Endometrial microvascular endothelial cells (primary cell): ENCODE results near the gene SLC22A23. TPM values are rescaled to one million over a fixed set of nuclear protein-coding genes. Genes with fewer than 3 reads are reported as not detected.

ENCODE experiments used
- in situ Hi-C: cut with HindIII; loops from 2 replicates; pipeline ENCODE4 v1.10.0; 2017; ENCODE audit warnings: low sequenced_read_pairs, low pct_unique_long_range_greater_than_20kb; ENCODE audit errors: inconsistent ontology term
- total RNA-seq: library from RNA; depleted of rRNA; stranded (reverse); fragments of >200 nt; gene quantifications from one replicate; pipeline ENCODE4 v1.2.3, GENCODE V29; 2015; ENCODE audit errors: inconsistent ontology term

SLC22A23 gene
- total RNA-seq, 1 donor from 2014 or later = 5.8 TPM

- in situ Hi-C loops = no loop called here
These were observed 7.0 kb downstream of the SLC22A23 start for GRCh38 chr6:3449750-3450305.

GRCh38 chr6:3449321-3449720 is 7.5 kb downstream of the SLC22A23 start:
- in situ Hi-C loops = no loop called here

GRCh38 chr6:3447005-3447404 is 9.8 kb downstream of the SLC22A23 start:
- in situ Hi-C loops = no loop called here

DNA sequence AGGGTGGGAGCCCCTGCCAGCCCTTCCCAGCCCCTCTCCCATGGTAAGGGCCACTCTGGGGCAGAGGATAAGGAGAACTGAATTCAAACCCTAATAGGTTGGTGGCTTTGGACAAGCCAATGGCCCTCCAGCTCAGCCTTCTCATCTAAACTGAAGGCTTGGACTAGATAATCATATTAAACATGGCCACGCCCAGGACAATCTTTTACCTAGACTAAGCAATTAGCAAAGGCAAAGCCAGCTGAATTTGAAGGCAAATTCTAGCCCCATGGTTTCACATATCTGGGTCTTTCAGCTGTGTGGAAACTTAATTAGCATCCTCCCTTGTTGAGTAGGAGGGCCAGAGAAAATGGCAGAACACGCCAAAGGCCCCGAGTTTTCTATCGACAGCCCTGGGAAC is 10.7 kb downstream of the SLC22A23 start:
- in situ Hi-C loops = no loop called here

GRCh38 chr6:3444276-3445088 is 12.4 kb downstream of the SLC22A23 start:
- in situ Hi-C loops = no loop called here

DNA sequence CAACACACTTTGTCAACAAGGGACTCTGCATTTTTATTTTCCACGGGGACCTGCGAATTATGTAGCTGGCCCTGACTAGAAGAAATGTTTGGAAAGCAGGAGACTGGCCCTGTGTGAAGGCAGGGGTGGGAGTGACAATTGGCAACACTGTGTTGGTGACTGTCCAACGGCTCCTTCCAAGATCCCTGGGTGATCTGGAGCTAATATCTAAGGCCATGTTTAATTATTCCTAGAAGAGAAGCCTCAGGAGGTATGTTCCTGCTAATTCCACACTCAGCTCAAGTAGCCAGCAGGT is 13.7 kb downstream of the SLC22A23 start:
- in situ Hi-C loops = no loop called here

- in situ Hi-C loops = no loop called here
These were observed 14.2 kb downstream of the SLC22A23 start for GRCh38 chr6:3442431-3443220.

DNA sequence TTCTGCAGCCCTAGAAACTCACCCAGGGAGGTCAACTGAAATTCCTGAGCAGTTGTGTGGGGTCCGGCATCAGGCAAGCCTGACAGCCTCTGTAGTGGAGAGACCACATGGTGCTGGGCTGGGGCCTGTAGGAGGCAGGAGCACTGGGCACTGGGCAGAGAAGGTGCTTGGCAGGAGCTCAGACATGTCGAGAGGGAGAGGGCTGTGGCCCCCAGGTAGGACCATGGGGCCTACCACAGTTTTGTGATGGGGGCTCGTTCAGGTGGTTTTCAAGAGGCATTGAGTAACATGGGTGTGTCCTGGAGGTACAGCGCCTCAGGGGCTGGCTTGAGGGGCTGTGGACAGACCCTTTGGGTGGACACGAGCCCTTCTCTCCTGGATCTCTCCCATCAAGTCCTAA is 15.9 kb downstream of the SLC22A23 start:
- in situ Hi-C loops = no loop called here

DNA sequence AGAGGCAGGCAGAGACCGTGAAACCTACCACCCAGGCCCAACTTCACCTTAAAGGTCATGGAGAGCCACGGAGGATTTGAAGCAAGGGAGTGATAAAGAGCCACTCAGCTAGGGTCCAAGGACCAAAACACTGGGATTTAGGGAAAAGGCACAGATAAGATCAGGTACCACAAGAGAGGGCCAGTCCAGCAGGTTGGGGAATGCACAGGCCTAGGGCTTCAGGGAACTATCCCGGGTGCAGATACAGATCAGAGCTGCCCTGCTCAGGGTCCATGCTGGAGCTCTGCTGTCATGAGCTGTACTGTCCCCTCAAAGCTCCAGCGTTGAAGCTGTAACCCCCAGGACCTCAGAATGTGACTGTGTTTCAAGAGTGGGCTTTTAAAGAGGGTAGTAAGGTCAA is 16.9 kb downstream of the SLC22A23 start:
- in situ Hi-C loops = no loop called here

- in situ Hi-C loops = no loop called here
These were observed 18.4 kb downstream of the SLC22A23 start for GRCh38 chr6:3438190-3439167.

- in situ Hi-C loops = no loop called here
These were observed 23.8 kb downstream of the SLC22A23 start for GRCh38 chr6:3433005-3433404.

DNA sequence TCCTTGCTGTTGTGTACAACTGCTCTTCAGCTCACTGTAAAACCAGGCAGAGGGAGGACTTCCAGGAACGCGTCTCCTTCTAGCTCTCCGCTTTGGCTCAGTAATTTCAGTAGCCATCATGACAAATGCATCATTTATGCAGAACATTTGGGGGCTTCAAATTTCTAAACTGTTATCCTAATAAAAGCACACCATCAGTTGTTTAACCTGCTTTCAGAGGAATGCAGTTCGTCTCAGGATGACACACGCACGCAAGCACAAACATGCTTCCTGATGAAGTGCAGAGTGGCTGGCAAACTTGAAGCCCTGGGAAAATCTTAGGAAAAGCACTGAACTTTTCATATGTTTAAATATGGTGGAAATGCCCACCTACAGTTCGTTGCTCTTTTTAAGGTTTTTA is 24.4 kb downstream of the SLC22A23 start:
- in situ Hi-C loops = no loop called here

DNA sequence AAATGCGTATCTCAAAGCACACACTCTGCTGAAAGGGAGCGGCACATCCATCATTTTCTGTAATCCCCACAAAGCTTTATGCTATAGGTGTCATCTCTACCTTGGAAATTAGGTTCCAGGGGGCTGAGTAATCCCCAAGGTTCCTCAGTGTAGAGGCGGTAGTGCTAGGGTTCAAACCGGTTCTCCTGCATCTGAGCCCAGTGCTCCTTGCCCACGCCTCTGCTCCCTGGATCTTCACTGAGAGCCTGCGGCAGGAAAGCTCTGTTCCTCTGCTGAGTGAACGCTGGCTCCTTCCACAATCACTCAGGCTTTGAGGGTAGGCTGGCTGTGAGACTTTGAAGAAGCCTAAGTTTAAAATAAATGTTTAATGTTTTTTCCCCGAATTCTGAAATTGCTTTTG is 24.9 kb downstream of the SLC22A23 start:
- in situ Hi-C loops = no loop called here

GRCh38 chr6:3429211-3429610 is 27.6 kb downstream of the SLC22A23 start:
- in situ Hi-C loops = no loop called here

DNA sequence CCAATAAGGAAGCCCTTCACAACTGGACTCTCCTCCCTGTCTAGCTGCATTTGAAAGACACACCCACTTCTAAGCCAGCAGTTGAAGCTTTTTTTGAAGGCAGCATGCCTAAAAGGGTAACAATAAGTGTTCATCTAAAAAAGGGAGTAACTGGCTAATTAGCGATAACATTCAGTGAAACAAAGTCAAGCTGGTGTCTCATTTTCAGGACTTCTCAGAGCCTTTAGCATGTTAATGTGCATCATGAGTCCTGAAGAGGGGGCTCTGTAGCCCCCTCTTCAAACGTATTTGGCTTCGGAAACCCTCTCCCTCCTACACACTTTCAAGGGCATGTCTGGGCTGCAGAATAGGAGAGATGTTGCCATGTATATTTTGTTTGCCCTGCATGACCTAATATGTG is 28.1 kb downstream of the SLC22A23 start:
- in situ Hi-C loops = no loop called here

DNA sequence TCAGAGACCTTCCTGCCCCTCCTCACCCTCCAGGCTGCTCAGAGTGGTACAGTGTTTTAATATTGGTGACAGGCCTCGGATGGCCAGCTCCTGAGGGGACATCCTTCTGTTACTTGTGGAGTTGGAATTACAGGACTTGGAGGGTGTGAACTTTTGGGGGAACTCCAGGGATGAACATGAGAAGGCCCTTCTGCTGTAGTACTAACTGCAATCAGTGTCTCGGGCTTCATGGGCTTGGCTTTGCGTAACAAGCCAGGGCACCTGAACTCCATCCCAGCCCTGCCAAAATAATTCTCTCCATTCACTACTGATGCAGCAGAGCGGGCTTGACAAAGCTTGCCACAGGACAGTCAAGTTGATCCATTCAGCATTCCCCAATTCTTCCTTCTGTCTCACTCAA is 28.6 kb downstream of the SLC22A23 start:
- in situ Hi-C loops = no loop called here

DNA sequence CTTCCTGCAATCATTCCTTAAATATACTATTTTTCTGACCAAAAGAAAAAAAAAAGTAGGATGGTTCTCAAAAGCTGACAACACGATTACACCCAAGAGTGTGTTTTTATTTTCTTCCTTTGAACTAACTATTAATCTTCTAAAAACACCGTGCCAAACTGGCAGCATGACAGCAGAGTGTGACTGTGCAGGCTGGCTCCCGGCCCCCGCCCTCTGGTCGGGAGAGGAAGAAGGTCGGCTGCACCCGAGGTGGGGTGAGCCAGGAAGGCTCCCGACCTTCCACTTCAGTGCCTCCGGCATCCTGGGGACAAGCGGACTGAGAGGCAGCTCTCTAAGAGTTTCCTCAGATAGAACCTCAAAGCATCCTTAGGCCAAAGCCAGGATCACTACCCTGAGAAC is 29.2 kb downstream of the SLC22A23 start:
- in situ Hi-C loops = no loop called here

DNA sequence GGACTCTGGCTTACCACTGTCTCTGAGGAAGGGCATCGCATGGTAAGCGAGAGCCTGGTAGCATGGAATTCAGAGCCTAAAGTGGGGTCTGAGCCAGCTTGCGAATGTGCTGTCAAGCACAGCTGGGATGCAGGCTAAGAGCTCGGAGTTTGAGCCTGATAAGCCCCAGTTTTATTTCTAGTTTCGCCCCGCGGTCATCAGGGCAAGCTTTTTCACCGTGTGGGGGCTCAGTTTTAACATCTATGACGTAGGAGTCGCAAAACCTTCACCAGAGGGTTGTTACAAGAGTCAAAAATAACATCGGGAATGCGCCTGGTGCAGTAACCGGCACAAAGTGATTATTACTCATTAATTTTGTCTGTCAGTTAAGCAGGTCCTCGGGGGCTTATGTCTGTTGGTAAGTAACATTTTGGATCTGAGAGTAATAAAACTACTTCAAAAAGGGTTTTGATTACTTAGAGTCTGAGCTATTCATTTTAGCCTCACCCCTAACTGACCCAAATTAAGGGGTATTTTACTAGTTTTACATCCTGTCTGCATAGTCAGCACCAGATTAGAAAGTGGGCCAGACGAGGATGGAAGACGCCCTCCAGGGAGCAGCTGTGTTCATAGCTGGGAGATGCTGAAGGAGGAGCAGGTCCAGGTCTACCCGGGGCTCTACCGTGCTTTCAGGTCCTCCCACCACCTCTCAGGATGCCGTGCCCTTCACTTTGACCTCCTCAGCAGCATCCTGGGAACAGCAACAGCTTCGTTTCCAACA is 29.7 kb downstream of the SLC22A23 start:
- in situ Hi-C loops = no loop called here
